Upper lobe of right lung (tissue), 1 donor: ENCODE results near the gene OR10V1. TPM values are rescaled to one million over a fixed set of nuclear protein-coding genes. Genes with fewer than 3 reads are reported as not detected.
A peak's percentile ranks its signal among the peaks of the same experiment; 100 is the strongest.

Experiments
- ATAC-seq: fragments of 200-7000 bp; cut with Tn5 transposase; one replicate; pipeline ENCODE4 v1.9.1; 2020; ENCODE audit warnings: mild to moderate bottlenecking, moderate library complexity
- DNase-seq: peaks from one replicate; pipeline ENCODE4 v3.0.0-alpha.2; 2020
- H3K27ac ChIP-seq: fragments of 200-600 bp; one replicate; pipeline ENCODE4 v1.8.0; 2022
- H3K27me3 ChIP-seq: fragments of 200-600 bp; one replicate; pipeline ENCODE4 v1.8.0; 2022; ENCODE audit warnings: mild to moderate bottlenecking
- H3K36me3 ChIP-seq: fragments of 200-600 bp; one replicate; pipeline ENCODE4 v1.8.0; 2022
- H3K4me1 ChIP-seq: fragments of 200-600 bp; one replicate; pipeline ENCODE4 v1.8.0; 2022
- H3K4me3 ChIP-seq: fragments of 200-600 bp; one replicate; pipeline ENCODE4 v1.8.0; 2022; ENCODE audit warnings: mild to moderate bottlenecking
- H3K9me3 ChIP-seq: fragments of 200-600 bp; one replicate; pipeline ENCODE4 v1.8.0; 2022
- intact Hi-C: fragments of 100-400 bp; cut with DNase I; formaldehyde crosslinking; loops from one replicate; pipeline ENCODE4 v1.11.0; 2022
- total RNA-seq: library from RNA; stranded (reverse); fragmentation: NEBNext Ultra II Directional; extraction: Animal tissue kit (Norgen Biotek cat#: 25700); gene quantifications from one replicate; pipeline ENCODE4 v1.2.1, GENCODE V29; 2021
- TF ChIP-seq, protein P1 (sequence below): fragments of 200-600 bp; IDR thresholded peaks from one replicate; pipeline ENCODE4 v1.8.0; 2022; ENCODE audit warnings: antibody characterized with exemption
- donor health status: DM: no; HTN: yes; CAD: no; lungs with severe emphysema.

OR10V1 gene
- total RNA-seq, 1 donor from 2014 or later: not detected

DNA sequence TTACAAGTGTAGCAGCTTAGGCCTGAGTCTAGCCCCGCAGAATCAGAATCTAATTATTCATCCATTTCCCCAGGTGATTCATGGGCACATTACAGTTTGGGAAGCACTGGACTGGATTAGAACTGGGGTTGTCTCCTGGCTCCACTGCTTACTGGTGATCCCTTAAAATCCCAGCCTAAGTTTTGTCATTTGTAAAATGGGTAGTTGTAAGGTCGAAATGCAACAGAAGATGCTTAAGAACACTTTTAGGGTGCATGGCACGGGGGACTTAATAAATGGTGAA is 42.9 kb upstream of the OR10V1 start:
- intact Hi-C loops: no loop called here
- no peak for DNase-seq
- Histone ChIP-seq H3K9me3 (no peaks in the 10 kb centered on the region), H3K27ac (peak overlapping the region; percentile 95), H3K27me3 (no peaks in the 10 kb centered on the region), H3K4me3 (peak overlapping the region; percentile 95), H3K4me1 (peaks cover 20% of the 10 kb centered on the region), H3K36me3 (no peaks in the 10 kb centered on the region)
- TF ChIP-seq, protein P1, sequence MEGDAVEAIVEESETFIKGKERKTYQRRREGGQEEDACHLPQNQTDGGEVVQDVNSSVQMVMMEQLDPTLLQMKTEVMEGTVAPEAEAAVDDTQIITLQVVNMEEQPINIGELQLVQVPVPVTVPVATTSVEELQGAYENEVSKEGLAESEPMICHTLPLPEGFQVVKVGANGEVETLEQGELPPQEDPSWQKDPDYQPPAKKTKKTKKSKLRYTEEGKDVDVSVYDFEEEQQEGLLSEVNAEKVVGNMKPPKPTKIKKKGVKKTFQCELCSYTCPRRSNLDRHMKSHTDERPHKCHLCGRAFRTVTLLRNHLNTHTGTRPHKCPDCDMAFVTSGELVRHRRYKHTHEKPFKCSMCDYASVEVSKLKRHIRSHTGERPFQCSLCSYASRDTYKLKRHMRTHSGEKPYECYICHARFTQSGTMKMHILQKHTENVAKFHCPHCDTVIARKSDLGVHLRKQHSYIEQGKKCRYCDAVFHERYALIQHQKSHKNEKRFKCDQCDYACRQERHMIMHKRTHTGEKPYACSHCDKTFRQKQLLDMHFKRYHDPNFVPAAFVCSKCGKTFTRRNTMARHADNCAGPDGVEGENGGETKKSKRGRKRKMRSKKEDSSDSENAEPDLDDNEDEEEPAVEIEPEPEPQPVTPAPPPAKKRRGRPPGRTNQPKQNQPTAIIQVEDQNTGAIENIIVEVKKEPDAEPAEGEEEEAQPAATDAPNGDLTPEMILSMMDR: no peak
- ATAC-seq: no peak

DNA sequence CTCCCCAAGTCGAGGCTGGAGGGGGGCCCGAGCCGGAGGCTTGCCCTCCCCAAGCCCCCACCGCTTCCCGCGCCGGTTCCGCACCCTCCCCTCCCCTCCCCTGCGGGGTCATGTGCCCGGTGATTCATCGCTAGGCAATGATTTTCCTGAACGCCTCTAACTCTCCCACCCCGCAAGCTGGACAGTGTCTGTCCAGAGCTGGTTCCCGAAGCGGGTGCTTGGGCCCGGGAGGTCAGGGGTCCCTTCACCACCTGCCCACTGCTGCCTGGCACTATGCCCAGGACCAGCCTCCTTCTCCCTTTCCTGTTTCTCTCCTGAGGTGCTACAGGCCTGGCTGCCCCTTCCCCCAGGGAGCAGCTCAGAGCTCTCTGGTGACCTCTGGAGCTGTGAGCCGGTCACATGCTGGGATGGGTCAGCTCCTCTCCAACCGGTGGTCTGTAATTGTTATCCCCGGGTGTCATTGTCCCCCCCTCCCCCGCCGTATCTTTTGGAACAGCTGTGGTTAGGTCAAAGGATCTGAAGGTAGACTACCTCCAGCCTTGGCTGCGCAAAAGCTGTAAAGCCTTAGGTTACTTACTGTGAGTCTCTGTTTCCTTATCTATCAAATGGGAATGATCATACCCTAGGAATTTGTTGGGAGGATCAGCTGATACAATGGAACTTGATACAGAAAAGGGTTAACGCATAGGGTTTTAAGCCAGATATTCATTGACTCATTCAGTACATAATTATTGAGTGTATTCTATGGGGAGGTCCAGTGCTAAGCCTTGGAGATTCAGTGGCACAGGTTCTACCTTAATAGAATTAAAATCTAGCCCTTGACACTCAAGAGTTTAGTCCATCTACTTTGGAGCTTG is 42.3 kb upstream of the OR10V1 start:
- Histone ChIP-seq H3K36me3 (no peaks in the 10 kb centered on the region), H3K27ac (peak overlapping the region; percentile 95), H3K4me3 (peak overlapping the region; percentile 95), H3K27me3 (no peaks in the 10 kb centered on the region), H3K4me1 (peaks cover 20% of the 10 kb centered on the region), H3K9me3 (no peaks in the 10 kb centered on the region)
- peak; percentile 91 for DNase-seq
- peak; percentile 82 for ATAC-seq
- intact Hi-C loops: no loop called here
- TF ChIP-seq, protein P1: no peak

DNA sequence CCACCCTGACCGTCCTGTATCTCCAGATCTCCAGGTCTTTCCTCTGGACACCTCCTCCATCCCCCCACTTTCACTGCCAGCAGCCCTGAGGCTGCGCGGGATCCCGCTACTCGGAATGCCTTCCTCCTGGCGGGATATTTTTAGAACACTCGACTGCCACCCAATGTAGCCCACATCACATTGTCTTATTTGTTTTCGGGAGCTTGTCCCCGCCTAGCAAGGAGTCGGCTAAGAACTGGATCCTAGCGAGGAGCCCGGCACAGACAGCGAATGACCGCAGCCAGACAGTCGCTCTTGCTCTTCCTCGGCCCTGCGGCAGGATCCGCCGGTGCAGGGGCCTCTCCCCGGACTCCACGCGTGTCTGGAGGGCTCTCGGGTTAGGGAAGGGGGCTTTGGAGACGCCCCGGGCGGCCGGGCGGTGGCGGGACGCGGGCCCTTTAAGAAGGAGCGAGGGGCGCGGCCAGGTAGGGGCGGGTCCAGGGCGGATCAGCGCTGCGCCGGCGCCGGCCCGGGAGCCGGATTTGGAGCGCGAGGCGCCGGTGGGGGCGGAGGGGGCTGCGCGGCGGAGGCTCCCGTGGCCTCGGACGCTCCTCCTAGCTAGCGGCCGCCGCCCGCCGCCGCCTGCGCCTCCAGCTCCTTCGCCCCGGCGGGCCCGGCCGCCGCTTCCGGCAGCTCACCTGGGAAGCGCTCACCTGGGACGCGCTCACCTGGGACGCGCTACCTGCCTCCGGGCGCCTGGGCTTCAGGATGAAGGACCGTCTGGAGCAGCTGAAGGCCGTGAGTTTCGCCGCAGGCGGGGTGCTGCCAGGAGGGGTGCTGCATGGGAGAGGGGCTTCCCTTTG is 41.4 kb upstream of the OR10V1 start, which contains the start of gene STX3:
TSS of gene STX3 (plus strand) at position 518 of the 842 bp plus-strand sequence. CDS start at position 748, 230 bp downstream.
- Histone ChIP-seq H3K27ac (peak within 1 kb of the TSS; percentile 95), H3K4me1 (peaks cover 20% of the 10 kb centered on the region), H3K4me3 (peak within 1 kb of the TSS; percentile 95), H3K36me3 (no peaks in the 10 kb centered on the region), H3K9me3 (no peaks in the 10 kb centered on the region), H3K27me3 (no peaks in the 10 kb centered on the region)
- TF ChIP-seq, protein P1: no peak
- DNase-seq (peak; percentile 93), ATAC-seq (peak; percentile 91)
- intact Hi-C loops: loop anchor here (5.0 kb wide), 1 partner anchor 47 kb away; no protein-coding TSS in a partner anchor

DNA sequence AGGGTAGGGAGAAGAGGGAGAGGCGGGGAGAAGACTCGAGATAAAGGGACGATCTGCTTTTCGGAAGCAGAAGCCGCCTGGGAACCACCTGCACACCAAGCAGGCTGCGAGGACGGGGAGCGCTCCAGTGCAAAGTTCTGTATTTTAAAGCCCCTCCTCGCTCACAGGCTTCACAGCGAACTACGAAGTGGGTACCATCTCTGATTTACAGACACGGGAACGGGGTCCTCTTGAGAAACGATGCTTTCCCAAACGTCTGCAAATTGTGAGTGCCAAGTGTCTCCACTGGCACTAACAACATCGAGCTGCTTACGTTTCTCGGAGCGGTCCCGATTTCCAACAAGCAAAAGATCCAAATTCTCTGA is 40.8 kb upstream of the OR10V1 start:
- no peak for ATAC-seq
- TF ChIP-seq, protein P1: no peak

DNA sequence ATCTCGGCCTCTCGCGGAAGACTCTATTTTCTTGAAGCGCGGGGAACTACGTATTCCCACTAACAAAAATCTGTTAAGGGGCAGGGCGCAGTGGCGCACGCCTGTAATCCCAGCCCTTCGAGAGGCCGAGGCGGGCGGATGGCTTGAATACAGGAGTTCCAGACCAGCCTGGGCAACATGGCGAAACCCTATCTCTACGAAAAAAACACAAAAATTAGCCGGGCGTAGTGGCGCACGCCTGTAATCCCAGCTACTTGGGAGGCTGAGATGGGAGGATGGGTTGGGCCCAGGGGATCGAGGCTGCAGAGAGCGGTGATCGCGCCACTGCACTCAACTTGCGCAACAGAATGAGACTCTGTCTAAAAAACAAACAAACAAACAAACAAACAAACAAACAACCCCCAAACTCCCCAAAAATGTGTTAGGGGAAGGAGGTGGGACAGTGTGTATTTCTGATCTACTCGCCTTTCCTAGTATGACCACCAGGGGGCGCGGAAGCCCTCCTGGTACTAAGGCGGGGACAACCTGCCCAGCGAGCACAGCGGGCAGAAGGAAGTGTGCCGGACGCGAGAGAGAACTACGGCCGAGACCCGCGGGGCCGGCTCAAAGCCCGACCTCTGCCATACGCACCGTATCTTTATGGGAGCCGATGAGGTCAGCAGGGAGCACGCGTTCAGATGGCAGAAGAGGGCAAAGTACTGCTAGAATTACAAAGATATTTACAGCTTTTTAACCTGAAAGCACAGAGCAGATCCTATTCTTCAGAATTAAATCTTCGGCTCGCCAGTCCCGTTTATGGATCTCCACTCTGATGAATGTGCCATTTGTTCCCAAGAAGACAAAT is 40.2 kb upstream of the OR10V1 start:
- H3K27me3 ChIP-seq: no peaks in the 10 kb centered on the region
- no peaks in the 10 kb centered on the region for H3K36me3 ChIP-seq
- intact Hi-C loops: loop anchor here (5.0 kb wide), 1 partner anchor 48 kb away; no protein-coding TSS in a partner anchor
- H3K4me3 ChIP-seq: peak overlapping the region; percentile 95
- peak overlapping the region; percentile 95 for H3K27ac ChIP-seq
- TF ChIP-seq, protein P1: peak; percentile 97
- H3K4me1 ChIP-seq: peaks cover 20% of the 10 kb centered on the region
- H3K9me3 ChIP-seq: no peaks in the 10 kb centered on the region
- ATAC-seq: peak; percentile 81
- DNase-seq: peak; percentile 91

More for the DNA sequence above, 40.8 kb upstream of the OR10V1 start:
- no peak for DNase-seq
- Histone ChIP-seq H3K4me3 (peak overlapping the region; percentile 95), H3K9me3 (no peaks in the 10 kb centered on the region), H3K36me3 (no peaks in the 10 kb centered on the region), H3K27me3 (no peaks in the 10 kb centered on the region), H3K4me1 (peaks cover 20% of the 10 kb centered on the region), H3K27ac (peak overlapping the region; percentile 95)
- intact Hi-C loops: loop anchor here (5.0 kb wide), 1 partner anchor 48 kb away; no protein-coding TSS in a partner anchor
